Fibroblast of skin of abdomen (primary cell): Measurements from ENCODE around the gene FOXP2.

Experiments used
- DNase-seq: peaks from one replicate; pipeline ENCODE4 v3.0.0-alpha.2; 2013

The FOXP2 gene

GRCh38 chr7:114740095-114740494 lies 325.5 kb downstream of the FOXP2 start:
- DNase-seq, result no peak

- no peak for DNase-seq
Measured at GRCh38 chr7:114740941-114741340, 326.3 kb downstream of the FOXP2 start.

DNA sequence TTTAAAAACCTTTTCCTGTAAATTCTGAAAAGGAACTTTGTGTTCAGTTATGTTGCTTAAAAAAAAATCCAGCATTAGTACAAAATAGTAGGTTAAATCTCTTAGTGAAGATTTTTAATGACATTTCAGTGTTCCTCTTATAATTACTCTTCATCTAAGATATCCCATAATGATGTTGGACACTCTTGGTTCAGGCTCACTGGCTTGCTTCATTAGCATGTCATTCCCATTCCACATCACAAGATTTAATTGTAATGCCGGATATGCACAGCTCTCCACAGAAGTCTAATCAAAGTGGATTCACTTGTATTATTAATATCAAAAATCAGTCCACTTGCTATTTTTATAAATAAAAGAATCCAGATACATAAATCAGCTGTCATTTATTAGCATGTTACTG lies 327.3 kb downstream of the FOXP2 start:
- no peak for DNase-seq
